Heart right ventricle (tissue), 16 donors: ENCODE data around the gene ABCA7. TPM values are rescaled to one million over a fixed set of nuclear protein-coding genes. Genes with fewer than 3 reads are reported as not detected.
A peak's percentile ranks its signal among the peaks of the same experiment; 100 is the strongest.

ENCODE experiments used
- ATAC-seq, 8 donors: fragments of 200-7000 bp; cut with Tn5 transposase; one replicate each; pipeline ENCODE4 v1.9.1; 2020; ENCODE audit warnings: mild to moderate bottlenecking in 8 of 8, moderate library complexity in 8 of 8, moderate number of reproducible peaks in 1 of 8
- DNase-seq, 2 donors: peaks; one replicate each; pipeline ENCODE4 v3.0.0-alpha.2; 2020
- H3K27ac ChIP-seq, 10 donors: fragments of 200-600 bp; sonication (generic) in 2 of 10; one replicate each; pipeline versions ENCODE4 v1.5.0 to v1.8.0; 2020 to 2022; ENCODE audit warnings: mild to moderate bottlenecking in 3 of 10
- H3K27me3 ChIP-seq, 7 donors: fragments of 200-600 bp; one replicate each; pipeline ENCODE4 v1.8.0; 2021 to 2022; ENCODE audit warnings: mild to moderate bottlenecking in 2 of 7
- H3K36me3 ChIP-seq, 9 donors: fragments of 200-600 bp; sonication (generic) in 1 of 9; one replicate each; pipeline versions ENCODE4 v1.5.0 to v1.8.0; 2020 to 2022; ENCODE audit warnings: mild to moderate bottlenecking in 2 of 9
- H3K4me1 ChIP-seq, 9 donors: fragments of 200-600 bp; sonication (generic) in 1 of 9; one replicate each; pipeline versions ENCODE4 v1.5.0 to v1.8.0; 2020 to 2022; ENCODE audit warnings: mild to moderate bottlenecking in 4 of 9
- H3K4me3 ChIP-seq, 10 donors: fragments of 200-600 bp; sonication (generic) in 2 of 10; one replicate each; pipeline versions ENCODE4 v1.5.0 to v1.8.0; 2020 to 2022; ENCODE audit warnings: mild to moderate bottlenecking in 7 of 10, moderate library complexity in 2 of 10
- H3K9me3 ChIP-seq, 11 donors: fragments of 200-600 bp in 10 of 11; sonication (generic) in 2 of 11; one replicate each; pipeline versions ENCODE4 v1.5.0 to v1.8.0; 2013 to 2022; ENCODE audit warnings: mild to moderate bottlenecking in 2 of 11, control low read depth in 1 of 11, moderate library complexity in 1 of 11
- CTCF ChIP-seq, 9 donors: fragments of 200-600 bp; sonication (generic) in 2 of 9; IDR thresholded peaks; one replicate each; pipeline versions ENCODE4 v1.5.0 to v1.8.0; 2021 to 2022; ENCODE audit warnings: antibody characterized with exemption in 9 of 9, mild to moderate bottlenecking in 5 of 9, moderate library complexity in 1 of 9
- WGBS, 2 donors: extraction: QIAGEN DNeasy Blood & Tissue Kit; methylation state at CpG; one replicate each; pipeline ENCODE4 v1.1.7; 2013; ENCODE audit warnings: inconsistent platforms in 1 of 2; 5-methylcytosine and 5-hydroxymethylcytosine counted together
- intact Hi-C, 10 donors: fragments of 100-400 bp; cut with DNase I; formaldehyde crosslinking; loops; one replicate each; pipeline versions ENCODE4 v1.11.1 to v1.14.2; 2022
- polyA plus RNA-seq, 2 donors: library from polyadenylated mRNA; stranded (reverse); fragments of 200-250 nt; gene quantifications; one replicate each; pipeline ENCODE4 v1.2.3, GENCODE V29; 2013
- total RNA-seq, 10 donors: library from RNA; stranded (reverse); fragmentation: NEBNext Ultra II Directional in 3 of 10; extraction: Animal tissue kit (Norgen Biotek cat#: 25700) in 3 of 10; gene quantifications; one replicate each; pipeline versions ENCODE4 v1.2.1 to v1.2.4, GENCODE V29; 2021 to 2023
- donor health status: Arrhythmogenic right ventricular cardiomyopathy.
- donor health status: ischemic (EF 13 %, LVEDD 7.1; RV severe dilation, severe dysfunction).
- donor health status: healthy with polysubstance abuse.
- donor health status: DM: no; HTN: yes; CAD: no.
- donor health status: DM: no; HTN: no; CAD: no.
- donor health status: ischemic (EF 25% LVEDD 6.9; RV normal size, moderate dysfunction).
- donor health status: ischemic (EF 25% LVEDD 5.7; RV mildly dilated, moderate dysfunction).
- donor health status: healthy.
- donor health status: DM: yes; HTN: yes; CAD: no.
- donor health status: Ischemic cardiomyopathy.
- donor health status: ischemic (EF 35%, LVEDD 5.7; RV mildly dilated, moderate dysfunction).
- donor health status: nonischemic (EF 11% LVEDD 7.7; RV severe dilation, severe dysfunction).
- donor health status: DM: yes; HTN: yes; CAD: no.
- donor health status: PGD.
- donor health status: ischemic (EF 29% LVEDD 5.4; RV normal size, mild dysfunction).
- donor health status: nonischemic (EF 23%, LVEDD 6.1; RV moderate dilation, normal function).

ABCA7 gene
- total and polyA plus RNA-seq, 12 donors, result 2.7 to 23.4 (median 5.6) TPM

- 0 to 1% methylated on average over 77 to 81 of the region's 81 CpGs for WGBS, 2 donors
- Histone ChIP-seq H3K36me3 (peaks cover 0 to 38% (median 14%) of the 10 kb centered on the region in 9 donors), H3K4me1 (peaks cover 5 to 60% (median 38%) of the 10 kb centered on the region in 9 donors), H3K27me3 (no peaks in the 10 kb centered on the region), H3K27ac (peak within 1 kb of the TSS in 9 of 10 donors; percentile 58 to 92 (median 86)), H3K9me3 (peaks cover 0 to 8% (median 0%) of the 10 kb centered on the region in 11 donors), H3K4me3 (peak within 1 kb of the TSS; percentile 72 to 98 (median 84))
- ATAC-seq, result peak; percentile 95 to 98 (median 97)
- intact Hi-C loops, result loop anchor here in 7 of 10 donors (2.0 to 10.0 kb wide), 5 partner anchors 50 to 73 kb away; partner anchors contain the start of genes ABCA7 (in 6 of the 7), RNU6-2 (in 1 of the 7) and TMEM259 (in 1 of the 7)
- no peak for TF ChIP-seq CTCF (IDR thresholded peaks at IDR 0.05)
- DNase-seq, result peak; percentile 98 to 99
Observed at GRCh38 chr19:1094978-1095701, 55.2 kb downstream of the ABCA7 start, which contains the start of gene POLR2E. TSS of gene POLR2E (minus strand) at chr19:1095375. CDS start at chr19:1095315, 60 bp downstream.

- H3K4me3 ChIP-seq, result no peak overlapping the region
- H3K36me3 ChIP-seq, result peaks cover 0 to 12% (median 0%) of the 10 kb centered on the region in 9 donors
- peak overlapping the region in 4 of 10 donors; percentile 22 to 99 (median 38) for H3K27ac ChIP-seq
- TF ChIP-seq CTCF (IDR thresholded peaks at IDR 0.05), result no peak
- intact Hi-C loops, result loop anchor here in 5 of 10 donors (5.0 to 10.0 kb wide), 4 partner anchors 53 to 75 kb away; partner anchors contain the start of genes ABCA7 (in 4 of the 5), RNU6-2 (in 1 of the 5) and TMEM259 (in 1 of the 5)
- WGBS, 2 donors, result 83 to 90% methylated on average over 7 of the region's 7 CpGs
- peak in 1 of 2 donors; percentile 11 for DNase-seq
- peaks cover 0 to 11% (median 0%) of the 10 kb centered on the region in 11 donors for H3K9me3 ChIP-seq
- no peaks in the 10 kb centered on the region for H3K27me3 ChIP-seq
- ATAC-seq, result no peak
- H3K4me1 ChIP-seq, result peaks cover 19 to 76% (median 64%) of the 10 kb centered on the region in 9 donors
Observed at GRCh38 chr19:1097810-1098176, 57.9 kb downstream of the ABCA7 start.

GRCh38 chr19:1098177-1099051 lies 58.5 kb downstream of the ABCA7 start:
- no peak for ATAC-seq
- Histone ChIP-seq H3K9me3 (peaks cover 0 to 11% (median 0%) of the 10 kb centered on the region in 11 donors), H3K36me3 (peaks cover 0 to 6% (median 0%) of the 10 kb centered on the region in 9 donors), H3K4me3 (no peak overlapping the region), H3K4me1 (peaks cover 25 to 82% (median 66%) of the 10 kb centered on the region in 9 donors), H3K27me3 (no peaks in the 10 kb centered on the region), H3K27ac (peak overlapping the region in 9 of 10 donors; percentile 6 to 99 (median 97))
- peak in 1 of 2 donors; percentile 17 for DNase-seq
- TF ChIP-seq CTCF (IDR thresholded peaks at IDR 0.05), result no peak
- WGBS, 2 donors, result 65 to 68% methylated on average over 15 of the region's 15 CpGs
- intact Hi-C loops, result loop anchor here in 5 of 10 donors (5.0 to 10.0 kb wide), 4 partner anchors 54 to 76 kb away; partner anchors contain the start of genes ABCA7 (in 4 of the 5), RNU6-2 (in 1 of the 5) and TMEM259 (in 1 of the 5)
